Measurements from ENCODE around the gene AGPAT3.

Gene AGPAT3

GRCh38 chr21:43864313-43864961 lies 586 bp upstream of the AGPAT3 start:
- DNase-seq (ENCODE audit: low spot score), result no peak

- DNase-seq (ENCODE audit: low spot score), result no peak
Measured at GRCh38 chr21:43865540-43866259, 677 bp downstream of the AGPAT3 start.

- peak; percentile 18 for DNase-seq (ENCODE audit: low spot score)
Measured at GRCh38 chr21:43866260-43866629, 1.2 kb downstream of the AGPAT3 start.

- DNase-seq (ENCODE audit: low spot score), result no peak
Measured at GRCh38 chr21:43866659-43867331, 1.8 kb downstream of the AGPAT3 start.

- DNase-seq (ENCODE audit: low spot score), result no peak
Measured at GRCh38 chr21:43867332-43867703, 2.3 kb downstream of the AGPAT3 start.

- no peak for DNase-seq (ENCODE audit: low spot score)
Measured at GRCh38 chr21:43867948-43868347, 2.9 kb downstream of the AGPAT3 start.

GRCh38 chr21:43868461-43868860 lies 3.4 kb downstream of the AGPAT3 start:
- DNase-seq (ENCODE audit: low spot score), result no peak

- no peak for DNase-seq (ENCODE audit: low spot score)
Measured at GRCh38 chr21:43869486-43870325, 4.7 kb downstream of the AGPAT3 start.

- no peak for DNase-seq (ENCODE audit: low spot score)
Measured at GRCh38 chr21:43871487-43871886, 6.5 kb downstream of the AGPAT3 start.

GRCh38 chr21:43872531-43873197 lies 7.6 kb downstream of the AGPAT3 start:
- DNase-seq (ENCODE audit: low spot score), result no peak

- no peak for DNase-seq (ENCODE audit: low spot score)
Measured at GRCh38 chr21:43873673-43874072, 8.7 kb downstream of the AGPAT3 start.

GRCh38 chr21:43874085-43874805 lies 9.2 kb downstream of the AGPAT3 start:
- DNase-seq (ENCODE audit: low spot score), result no peak

- no peak for DNase-seq (ENCODE audit: low spot score)
Measured at GRCh38 chr21:43876605-43877004, 11.6 kb downstream of the AGPAT3 start.

GRCh38 chr21:43877936-43878575 lies 13.0 kb downstream of the AGPAT3 start:
- no peak for DNase-seq (ENCODE audit: low spot score)

- no peak for DNase-seq (ENCODE audit: low spot score)
Measured at GRCh38 chr21:43879348-43880110, 14.5 kb downstream of the AGPAT3 start.

GRCh38 chr21:43880111-43880985 lies 15.3 kb downstream of the AGPAT3 start:
- no peak for DNase-seq (ENCODE audit: low spot score)

GRCh38 chr21:43881283-43881682 lies 16.3 kb downstream of the AGPAT3 start:
- DNase-seq (ENCODE audit: low spot score), result no peak

GRCh38 chr21:43881935-43882334 lies 16.9 kb downstream of the AGPAT3 start:
- no peak for DNase-seq (ENCODE audit: low spot score)

Data from kidney capillary endothelial cell (primary cell).